ENCODE data around the gene BCAS3. TPM values are rescaled to one million over a fixed set of nuclear protein-coding genes. Genes with fewer than 3 reads are reported as not detected.

The BCAS3 gene
- total RNA-seq, 1 experiment from 2014 or later: 26.3 TPM

- no peaks in the 10 kb centered on the region for H3K4me1 ChIP-seq (ENCODE audit: control insufficient read depth in 1 of 2, insufficient read depth in 2 of 2, low read length in 2 of 2)
- H3K27me3 ChIP-seq (ENCODE audit: insufficient read depth, low read length): no peaks in the 10 kb centered on the region
- no peaks in the 10 kb centered on the region for H3K9me3 ChIP-seq (ENCODE audit: control insufficient read depth in 1 of 2, insufficient read depth in 1 of 2, low read depth in 1 of 2, low read length in 2 of 2)
- no peak for ATAC-seq
- BruUV-seq (replicated peaks): no TSS peak
- H3K4me2 ChIP-seq (ENCODE audit: low read length): no peak overlapping the region
- TF ChIP-seq RAD21 (IDR thresholded peaks at IDR 0.05; ENCODE audit: low read depth): no peak
- TF ChIP-seq ZNF274 (IDR thresholded peaks at IDR 0.05; ENCODE audit: low read depth, low read length): no peak
- TF ChIP-seq SRF (IDR thresholded peaks at IDR 0.05; ENCODE audit: low read depth): no peak
- TF ChIP-seq FOSL1 (IDR thresholded peaks at IDR 0.05; ENCODE audit: low read depth): no peak
- TF ChIP-seq REST (IDR thresholded peaks at IDR 0.05; ENCODE audit: low read depth): no peak
- no peak for TF ChIP-seq ELF1 (IDR thresholded peaks at IDR 0.05; ENCODE audit: borderline replicate concordance, low read depth)
- ChIA-PET POLR2A (no interaction called here), RAD21 (ENCODE audit: low non-redundant PET in 1 of 2, low total read pairs in 2 of 2, uncharacterized antibody in 2 of 2, unreplicated experiment in 2 of 2) (no interaction called here), CTCF (interaction anchor here (0.7 kb wide), 2 partner anchors 11 to 130 kb away, joined by 3 to 4 read pairs; no protein-coding TSS in a partner anchor)
- H3K4me3 ChIP-seq (replicated peaks in 1 of 2; ENCODE audit: low read depth in 1 of 2, low read length in 2 of 2): no peak overlapping the region
- intact Hi-C loops (cut with micrococcal nuclease): no loop called here
- no peaks in the 10 kb centered on the region for H4K20me1 ChIP-seq (ENCODE audit: insufficient read depth)
- no peaks in the 10 kb centered on the region for H3K36me3 ChIP-seq (ENCODE audit: control insufficient read depth in 1 of 2, insufficient read depth in 2 of 2, low read length in 2 of 2)
- H3K9ac ChIP-seq (ENCODE audit: low read length): no peak overlapping the region
- no peaks in the 10 kb centered on the region for H3K9me2 ChIP-seq (ENCODE audit: insufficient read depth)
- DNase-seq (ENCODE audit: low read depth, low spot score): no peak
- no peaks in the 10 kb centered on the region for H3K79me2 ChIP-seq (ENCODE audit: insufficient read depth, low read length)
- H2AFZ ChIP-seq (ENCODE audit: low read depth, low read length, poor library complexity, severe bottlenecking): no peak overlapping the region
- no peak overlapping the region for H3K27ac ChIP-seq (ENCODE audit: low read depth, low read length)
Measured at GRCh38 chr17:60851181-60851580, 173.5 kb downstream of the BCAS3 start.

- H3K4me1 ChIP-seq (ENCODE audit: control insufficient read depth in 1 of 2, insufficient read depth in 2 of 2, low read length in 2 of 2): no peaks in the 10 kb centered on the region
- CTCF ChIA-PET: no interaction called here
- TF ChIP-seq MAX (IDR thresholded peaks at IDR 0.05) (no peak), CEBPB (IDR thresholded peaks at IDR 0.05; ENCODE audit: low read depth) (no peak), CBX3 (IDR thresholded peaks at IDR 0.05; ENCODE audit: low read depth) (no peak), REST (IDR thresholded peaks at IDR 0.05; ENCODE audit: low read depth) (no peak), POLR2A (IDR thresholded peaks at IDR 0.05; ENCODE audit: borderline replicate concordance, extremely low read depth, insufficient read depth, insufficient read length) (no peak), ZNF274 (IDR thresholded peaks at IDR 0.05; ENCODE audit: low read depth, low read length) (no peak), ELF1 (IDR thresholded peaks at IDR 0.05; ENCODE audit: borderline replicate concordance, low read depth) (no peak)
Measured at GRCh38 chr17:60857556-60858080, 180.0 kb downstream of the BCAS3 start.

More at GRCh38 chr17:60857556-60858080, 180.0 kb downstream of the BCAS3 start:
- no peak overlapping the region for H3K9ac ChIP-seq (ENCODE audit: low read length)
- H3K27me3 ChIP-seq (ENCODE audit: insufficient read depth, low read length): no peaks in the 10 kb centered on the region
- H4K20me1 ChIP-seq (ENCODE audit: insufficient read depth): no peaks in the 10 kb centered on the region
- no peaks in the 10 kb centered on the region for H3K9me2 ChIP-seq (ENCODE audit: insufficient read depth)
- H3K4me3 ChIP-seq (replicated peaks in 1 of 2; ENCODE audit: low read depth in 1 of 2, low read length in 2 of 2): no peak overlapping the region
- ChIA-PET POLR2A (no interaction called here), RAD21 (ENCODE audit: low non-redundant PET in 1 of 2, low total read pairs in 2 of 2, uncharacterized antibody in 2 of 2, unreplicated experiment in 2 of 2) (no interaction called here)
- no peak overlapping the region for H2AFZ ChIP-seq (ENCODE audit: low read depth, low read length, poor library complexity, severe bottlenecking)
- H3K4me2 ChIP-seq (ENCODE audit: low read length): no peak overlapping the region
- H3K27ac ChIP-seq (ENCODE audit: low read depth, low read length): no peak overlapping the region
- H3K79me2 ChIP-seq (ENCODE audit: insufficient read depth, low read length): no peaks in the 10 kb centered on the region
- H3K9me3 ChIP-seq (ENCODE audit: control insufficient read depth in 1 of 2, insufficient read depth in 1 of 2, low read depth in 1 of 2, low read length in 2 of 2): no peaks in the 10 kb centered on the region
- intact Hi-C loops (cut with micrococcal nuclease): no loop called here
- no TSS peak for BruUV-seq (replicated peaks)
- ATAC-seq: no peak
- H3K36me3 ChIP-seq (ENCODE audit: control insufficient read depth in 1 of 2, insufficient read depth in 2 of 2, low read length in 2 of 2): no peaks in the 10 kb centered on the region
- DNase-seq (ENCODE audit: low read depth, low spot score): no peak

Data from HCT116 (cell line).